Measurements from ENCODE around the gene PPP2R2C. TPM values are rescaled to one million over a fixed set of nuclear protein-coding genes. Genes with fewer than 3 reads are reported as not detected.

The PPP2R2C gene
- total RNA-seq, 4 donors from 2014 or later, result 0.50 to 2.7 (median 1.4) TPM

DNA sequence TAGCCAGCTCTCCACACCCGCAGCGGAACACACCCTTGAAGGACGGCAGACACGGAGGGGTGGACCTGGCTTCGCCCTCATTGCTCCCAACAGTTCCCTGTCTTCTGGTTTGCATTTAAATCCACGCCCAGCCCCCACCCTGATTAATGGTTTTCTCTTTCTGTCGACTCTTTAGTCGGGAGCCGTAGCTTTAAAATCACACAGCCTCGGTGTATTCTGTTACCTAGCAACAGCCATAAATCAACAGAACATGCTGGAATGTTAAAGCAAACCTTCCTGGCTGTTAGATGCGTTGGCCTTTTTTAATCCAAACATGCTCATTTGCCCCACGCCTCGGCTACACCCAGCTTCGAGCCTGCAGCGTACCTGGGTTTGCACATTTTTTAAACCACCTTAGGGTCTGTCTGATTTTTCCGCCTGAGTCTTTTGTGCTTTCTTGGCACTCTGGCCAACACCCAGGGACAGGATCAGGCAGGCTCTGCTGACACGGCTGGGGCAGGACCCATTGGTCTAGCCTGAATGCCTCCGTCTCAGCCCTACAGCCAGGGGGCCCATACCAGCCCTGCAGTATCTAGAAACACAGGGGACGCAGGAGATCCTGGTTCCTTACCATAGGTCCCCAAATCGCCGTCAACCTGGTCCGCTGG lies 21.4 kb upstream of the PPP2R2C start:
- intact Hi-C loops (cut with DNase I), result no loop called here
- H3K27me3 ChIP-seq, result peaks cover 0 to 17% (median 0%) of the 10 kb centered on the region in 4 donors
- H3K9me3 ChIP-seq, result no peaks in the 10 kb centered on the region
- no peak for TF ChIP-seq EP300 (IDR thresholded peaks at IDR 0.05)
- TF ChIP-seq, protein P1, sequence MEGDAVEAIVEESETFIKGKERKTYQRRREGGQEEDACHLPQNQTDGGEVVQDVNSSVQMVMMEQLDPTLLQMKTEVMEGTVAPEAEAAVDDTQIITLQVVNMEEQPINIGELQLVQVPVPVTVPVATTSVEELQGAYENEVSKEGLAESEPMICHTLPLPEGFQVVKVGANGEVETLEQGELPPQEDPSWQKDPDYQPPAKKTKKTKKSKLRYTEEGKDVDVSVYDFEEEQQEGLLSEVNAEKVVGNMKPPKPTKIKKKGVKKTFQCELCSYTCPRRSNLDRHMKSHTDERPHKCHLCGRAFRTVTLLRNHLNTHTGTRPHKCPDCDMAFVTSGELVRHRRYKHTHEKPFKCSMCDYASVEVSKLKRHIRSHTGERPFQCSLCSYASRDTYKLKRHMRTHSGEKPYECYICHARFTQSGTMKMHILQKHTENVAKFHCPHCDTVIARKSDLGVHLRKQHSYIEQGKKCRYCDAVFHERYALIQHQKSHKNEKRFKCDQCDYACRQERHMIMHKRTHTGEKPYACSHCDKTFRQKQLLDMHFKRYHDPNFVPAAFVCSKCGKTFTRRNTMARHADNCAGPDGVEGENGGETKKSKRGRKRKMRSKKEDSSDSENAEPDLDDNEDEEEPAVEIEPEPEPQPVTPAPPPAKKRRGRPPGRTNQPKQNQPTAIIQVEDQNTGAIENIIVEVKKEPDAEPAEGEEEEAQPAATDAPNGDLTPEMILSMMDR (IDR thresholded peaks at IDR 0.05), result no peak
- no peak for TF ChIP-seq POLR2A (IDR thresholded peaks at IDR 0.05; ENCODE audit: low read depth)
- TF ChIP-seq POLR2AphosphoS5 (IDR thresholded peaks at IDR 0.05), result no peak
- WGBS, result 20% methylated on average over 22 of the region's 22 CpGs
- peak overlapping the region; percentile 20 to 30 (median 28) for H3K4me3 ChIP-seq
- no peaks in the 10 kb centered on the region for H3K36me3 ChIP-seq
- no peak overlapping the region for H3K27ac ChIP-seq (replicated peaks in 1 of 4)
- DNase-seq (ENCODE audit: extremely low spot score), result peak; percentile 87
- peaks cover 0 to 17% (median 14%) of the 10 kb centered on the region in 4 donors for H3K4me1 ChIP-seq

DNA sequence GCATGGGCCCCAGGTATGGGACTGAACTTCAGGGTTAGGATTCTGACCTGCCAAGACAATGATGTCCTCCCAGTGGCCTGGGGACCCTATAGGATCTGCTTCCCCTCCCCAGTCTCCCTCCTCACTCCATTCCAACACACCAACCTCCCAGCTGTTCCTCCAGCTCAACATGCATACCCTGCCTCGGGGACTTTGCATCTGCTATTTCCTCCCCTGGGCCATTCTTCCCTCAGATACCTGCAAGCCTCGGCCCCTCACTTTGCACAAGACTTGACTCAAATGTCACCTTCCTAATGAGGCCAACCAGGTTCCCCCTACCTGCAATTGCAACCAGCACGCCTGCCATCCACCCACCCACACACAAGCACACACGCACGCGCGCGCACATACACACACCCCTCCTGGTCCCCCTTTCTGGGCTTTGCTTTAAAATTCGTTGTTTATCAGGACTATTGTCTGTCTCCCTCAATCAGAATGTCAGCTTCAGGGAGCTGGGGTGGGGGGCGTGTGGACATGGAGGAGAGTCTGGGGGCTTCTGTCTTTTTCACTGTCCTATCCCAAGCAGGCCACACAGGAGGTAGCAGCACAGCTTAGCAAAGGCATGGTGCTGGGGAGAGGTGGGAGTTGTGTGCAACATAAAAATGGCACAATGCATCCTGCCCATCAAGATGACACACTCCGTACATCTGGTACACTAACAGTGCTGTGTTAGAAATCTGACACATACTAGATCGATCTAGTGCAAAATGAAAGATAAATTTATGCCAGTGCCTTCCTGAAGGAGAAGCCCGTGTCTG lies 20.6 kb upstream of the PPP2R2C start:
- intact Hi-C loops (cut with DNase I), result no loop called here
- peaks cover 0 to 17% (median 14%) of the 10 kb centered on the region in 4 donors for H3K4me1 ChIP-seq
- H3K27me3 ChIP-seq, result peaks cover 0 to 17% (median 0%) of the 10 kb centered on the region in 4 donors
- WGBS, result 58% methylated on average over 13 of the region's 13 CpGs
- no peak overlapping the region for H3K27ac ChIP-seq (replicated peaks in 1 of 4)
- no peaks in the 10 kb centered on the region for H3K36me3 ChIP-seq
- DNase-seq (ENCODE audit: extremely low spot score), result peak; percentile 84
- peak overlapping the region; percentile 20 to 30 (median 28) for H3K4me3 ChIP-seq
- H3K9me3 ChIP-seq, result peaks cover 0 to 7% (median 3%) of the 10 kb centered on the region in 4 donors
- TF ChIP-seq EP300 (IDR thresholded peaks at IDR 0.05), result no peak
- TF ChIP-seq, protein P1 (IDR thresholded peaks at IDR 0.05), result no peak
- TF ChIP-seq POLR2A (IDR thresholded peaks at IDR 0.05; ENCODE audit: low read depth), result no peak
- no peak for TF ChIP-seq POLR2AphosphoS5 (IDR thresholded peaks at IDR 0.05)

DNA sequence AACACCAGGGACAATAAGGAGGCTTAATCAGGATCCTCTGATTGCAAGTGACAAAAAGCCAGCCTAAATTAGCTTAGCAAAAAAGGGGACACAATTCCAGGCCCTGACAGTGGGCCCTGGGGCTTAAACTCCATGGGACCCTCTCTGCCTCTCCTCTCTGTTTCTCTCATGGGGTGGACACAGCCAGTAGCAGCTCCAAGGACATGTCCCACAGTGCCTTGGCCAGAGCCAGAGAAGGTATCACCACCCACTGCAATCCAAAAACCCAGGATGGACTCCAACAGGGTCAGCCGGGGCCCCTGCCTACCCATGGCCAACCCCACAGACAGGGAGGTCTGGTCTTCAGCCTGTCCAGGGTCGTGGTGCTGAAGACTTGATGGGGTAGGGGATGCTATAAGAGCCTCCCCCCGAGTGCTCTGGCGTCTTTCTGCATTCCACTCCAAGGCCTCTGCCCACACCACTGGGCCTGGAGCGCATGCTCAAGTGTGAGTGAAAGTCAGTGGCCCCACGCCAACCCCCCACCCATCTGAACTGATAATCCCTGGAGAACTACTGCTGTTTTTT lies 19.7 kb upstream of the PPP2R2C start:
- DNase-seq (ENCODE audit: extremely low spot score), result no peak
- no peak overlapping the region for H3K4me3 ChIP-seq
- no peak for TF ChIP-seq POLR2AphosphoS5 (IDR thresholded peaks at IDR 0.05)
- TF ChIP-seq EP300 (IDR thresholded peaks at IDR 0.05), result no peak
- TF ChIP-seq POLR2A (IDR thresholded peaks at IDR 0.05; ENCODE audit: low read depth), result no peak
- TF ChIP-seq, protein P1 (IDR thresholded peaks at IDR 0.05), result no peak
- peaks cover 0 to 16% (median 7%) of the 10 kb centered on the region in 4 donors for H3K9me3 ChIP-seq
- no peaks in the 10 kb centered on the region for H3K36me3 ChIP-seq
- 91% methylated on average over 4 of the region's 6 CpGs for WGBS
- H3K4me1 ChIP-seq, result peaks cover 0 to 17% (median 14%) of the 10 kb centered on the region in 4 donors
- H3K27ac ChIP-seq (replicated peaks in 1 of 4), result no peak overlapping the region
- intact Hi-C loops (cut with DNase I), result no loop called here
- H3K27me3 ChIP-seq, result peaks cover 0 to 17% (median 0%) of the 10 kb centered on the region in 4 donors

DNA sequence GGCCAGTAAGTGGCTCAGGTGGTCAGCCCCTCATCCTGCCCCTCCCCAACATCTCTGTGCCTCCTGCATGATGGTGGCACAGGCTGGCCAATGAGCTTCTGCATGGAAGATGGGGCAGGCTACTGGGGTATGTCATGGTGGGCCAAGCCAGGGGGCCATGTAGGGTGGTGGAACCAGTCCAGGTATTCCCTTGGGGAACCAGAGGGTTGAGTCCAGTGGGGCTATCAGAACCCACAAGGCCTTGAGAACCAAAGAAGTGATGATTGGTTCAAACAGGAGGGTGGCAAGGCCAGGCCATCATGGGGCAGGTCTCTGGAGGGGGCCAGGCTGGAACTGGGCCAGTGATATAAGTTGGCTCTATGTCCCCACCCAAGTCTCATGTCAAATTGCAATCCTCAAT lies 18.8 kb upstream of the PPP2R2C start:
- DNase-seq (ENCODE audit: extremely low spot score), result peak; percentile 24
- H3K36me3 ChIP-seq, result no peaks in the 10 kb centered on the region

More for the DNA sequence above, 18.8 kb upstream of the PPP2R2C start:
- peaks cover 0 to 24% (median 12%) of the 10 kb centered on the region in 4 donors for H3K9me3 ChIP-seq
- intact Hi-C loops (cut with DNase I), result no loop called here
- no peak overlapping the region for H3K27ac ChIP-seq (replicated peaks in 1 of 4)
- H3K4me1 ChIP-seq, result peaks cover 0 to 17% (median 14%) of the 10 kb centered on the region in 4 donors
- no peak overlapping the region for H3K4me3 ChIP-seq
- TF ChIP-seq, protein P1 (IDR thresholded peaks at IDR 0.05), result no peak
- TF ChIP-seq EP300 (IDR thresholded peaks at IDR 0.05), result no peak
- no peak for TF ChIP-seq POLR2A (IDR thresholded peaks at IDR 0.05; ENCODE audit: low read depth)
- TF ChIP-seq POLR2AphosphoS5 (IDR thresholded peaks at IDR 0.05), result no peak
- peaks cover 0 to 17% (median 0%) of the 10 kb centered on the region in 4 donors for H3K27me3 ChIP-seq
